Epithelial cell of esophagus (primary cell): Measurements from ENCODE around the gene FAT4.

ENCODE experiments used
- DNase-seq: peaks from one replicate; pipeline ENCODE4 v3.0.0; 2010; ENCODE audit warnings: low read depth
- H3K4me3 ChIP-seq: 2 replicates; pipeline ENCODE4 v1.5.1; 2011; ENCODE audit warnings: mild to moderate bottlenecking, low read length, control low read depth
- CTCF ChIP-seq: IDR thresholded peaks from 2 replicates; pipeline ENCODE4 v1.5.1; 2011; ENCODE audit warnings: low read depth, mild to moderate bottlenecking, low read length, control low read depth, inconsistent platforms; ENCODE audit not compliant: insufficient read depth; ENCODE audit errors: missing control alignments

The FAT4 gene

GRCh38 chr4:125306112-125306511 lies 8.6 kb upstream of the FAT4 start:
- TF ChIP-seq CTCF = no peak

GRCh38 chr4:125306533-125306932 lies 8.2 kb upstream of the FAT4 start:
- H3K4me3 ChIP-seq = no peak overlapping the region
- no peak for DNase-seq
- TF ChIP-seq CTCF = no peak

More at GRCh38 chr4:125306112-125306511, 8.6 kb upstream of the FAT4 start:
- no peak for DNase-seq
- no peak overlapping the region for H3K4me3 ChIP-seq

GRCh38 chr4:125311503-125311902 lies 3.3 kb upstream of the FAT4 start:
- no peak overlapping the region for H3K4me3 ChIP-seq
- no peak for DNase-seq
- no peak for TF ChIP-seq CTCF

GRCh38 chr4:125313497-125313896 lies 1.3 kb upstream of the FAT4 start:
- DNase-seq = peak; percentile 85
- H3K4me3 ChIP-seq = no peak overlapping the region
- peak; percentile 87 for TF ChIP-seq CTCF

GRCh38 chr4:125313989-125314667 lies 627 bp upstream of the FAT4 start:
- TF ChIP-seq CTCF = no peak
- DNase-seq = no peak
- peak overlapping the region; percentile 83 for H3K4me3 ChIP-seq

GRCh38 chr4:125315576-125316400 lies 1.0 kb downstream of the FAT4 start:
- peak; percentile 58 for DNase-seq
- no peak for TF ChIP-seq CTCF
- H3K4me3 ChIP-seq = peak overlapping the region; percentile 83
